Measurements from ENCODE around the gene CEP44.

- TF ChIP-seq POLR2A (IDR thresholded peaks at IDR 0.05; ENCODE audit: low read depth, low read length) (no peak), POLR2AphosphoS5 (IDR thresholded peaks at IDR 0.05; ENCODE audit: low read depth, low read length) (no peak), TAF1 (IDR thresholded peaks at IDR 0.05; ENCODE audit: low read depth, low read length) (no peak)
Measured at GRCh38 chr4:174275101-174275500, 8.6 kb upstream of the CEP44 start.
